Stimulated activated naive CD4-positive, alpha-beta T cell treated with Interleukin-2 at 50 U/mL for 16 hours (primary cell): ENCODE data around the gene EOMES.
A peak's percentile ranks its signal among the peaks of the same experiment; 100 is the strongest.
"Not testable (repeated sequence)": the region's sequence is repeated elsewhere in the genome, so short reads cannot be mapped to it uniquely, and the experiment has no call there.

Experiments
- DNase-seq: peaks from one replicate; lab custom pipeline; 2025; lab: John Stamatoyannopoulos, UW

EOMES gene

GRCh38 chr3:27721717-27722564 lies at the start of gene EOMES:
Gene EOMES, minus strand, starts transcription at chr3:27722323. Its CDS starts 29 bp downstream, at chr3:27722294.
- peak; percentile 56 for DNase-seq

- not testable (repeated sequence) for DNase-seq
Observed at GRCh38 chr3:27770384-27770783, 48.3 kb upstream of the EOMES start.

- DNase-seq, result no peak
Observed at GRCh38 chr3:27767000-27767399, 44.9 kb upstream of the EOMES start.

GRCh38 chr3:27758083-27758482 lies 36.0 kb upstream of the EOMES start:
- no peak for DNase-seq

GRCh38 chr3:27756877-27757276 lies 34.8 kb upstream of the EOMES start:
- no peak for DNase-seq

- DNase-seq, result no peak
Observed at GRCh38 chr3:27752926-27753325, 30.8 kb upstream of the EOMES start.

GRCh38 chr3:27749643-27750042 lies 27.5 kb upstream of the EOMES start:
- DNase-seq, result no peak

GRCh38 chr3:27746838-27747237 lies 24.7 kb upstream of the EOMES start:
- no peak for DNase-seq

- DNase-seq, result no peak
Observed at GRCh38 chr3:27740854-27741253, 18.7 kb upstream of the EOMES start.

- no peak for DNase-seq
Observed at GRCh38 chr3:27737091-27737490, 15.0 kb upstream of the EOMES start.

GRCh38 chr3:27730774-27731659 lies 8.9 kb upstream of the EOMES start:
- DNase-seq, result no peak

GRCh38 chr3:27729748-27730611 lies 7.9 kb upstream of the EOMES start:
- no peak for DNase-seq

- DNase-seq, result no peak
Observed at GRCh38 chr3:27729325-27729724, 7.2 kb upstream of the EOMES start.

GRCh38 chr3:27728195-27729087 lies 6.3 kb upstream of the EOMES start:
- no peak for DNase-seq

- no peak for DNase-seq
Observed at GRCh38 chr3:27726240-27726639, 4.1 kb upstream of the EOMES start.

GRCh38 chr3:27724459-27725197 lies 2.5 kb upstream of the EOMES start:
- no peak for DNase-seq

GRCh38 chr3:27723815-27724458 lies 1.8 kb upstream of the EOMES start:
- DNase-seq, result no peak

GRCh38 chr3:27723456-27723814 lies 1.3 kb upstream of the EOMES start:
- DNase-seq, result no peak

- DNase-seq, result no peak
Observed at GRCh38 chr3:27723001-27723445, 900 bp upstream of the EOMES start.
